CD4-positive, alpha-beta T cell treated with Interleukin-4 for 1 hour (primary cell): ENCODE data around the gene MXD4.
A peak's percentile ranks its signal among the peaks of the same experiment; 100 is the strongest.
"Not testable (repeated sequence)": the region's sequence is repeated elsewhere in the genome, so short reads cannot be mapped to it uniquely, and the experiment has no call there.

Experiments
- DNase-seq, 2 donors: peaks; one replicate each; pipeline ENCODE4 v3.0.0-alpha.2; 2020 to 2022

The MXD4 gene

GRCh38 chr4:2291705-2292645, 30.1 kb upstream of the MXD4 start:
- no peak for DNase-seq

DNA sequence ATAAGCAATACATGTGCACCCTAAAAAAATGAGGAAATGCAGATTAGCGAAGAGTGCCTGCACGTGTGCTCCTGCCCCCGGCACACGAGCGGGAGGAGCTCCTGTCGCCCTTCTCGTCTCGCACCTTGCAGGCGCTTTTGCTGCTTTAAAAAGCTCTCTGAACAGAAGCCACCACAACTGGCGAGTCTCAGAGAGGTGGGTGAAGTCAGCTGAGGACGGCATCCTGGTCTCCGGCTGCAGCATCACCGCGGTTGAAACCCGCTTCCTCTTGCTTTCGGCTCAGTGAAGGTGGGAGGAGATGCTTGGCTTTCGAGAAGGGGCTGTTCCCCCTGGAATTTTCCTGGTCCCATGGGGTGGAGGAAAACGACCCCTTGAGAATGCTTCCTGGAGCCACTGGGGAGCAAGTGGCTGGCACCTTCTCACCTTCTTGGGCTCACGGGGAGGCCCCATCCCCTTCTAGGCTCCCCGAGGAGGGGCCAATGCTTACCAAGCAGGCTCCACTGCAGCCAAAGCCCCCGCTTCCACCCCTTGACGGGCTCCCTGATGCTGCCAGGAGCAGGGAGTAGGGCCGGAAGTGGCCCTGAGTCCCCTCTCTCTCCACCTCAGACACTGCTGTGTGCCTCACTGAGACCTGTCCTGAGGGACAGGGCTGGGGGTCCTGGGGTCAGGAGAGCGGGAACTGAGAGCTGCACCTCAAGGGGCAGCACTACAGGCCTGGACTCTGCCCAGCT, 29.2 kb upstream of the MXD4 start:
- DNase-seq = peak; percentile 82 to 87

GRCh38 chr4:2290488-2290887, 28.6 kb upstream of the MXD4 start:
- no peak for DNase-seq

- no peak for DNase-seq
These were observed 28.0 kb upstream of the MXD4 start for GRCh38 chr4:2289955-2290333.

DNA sequence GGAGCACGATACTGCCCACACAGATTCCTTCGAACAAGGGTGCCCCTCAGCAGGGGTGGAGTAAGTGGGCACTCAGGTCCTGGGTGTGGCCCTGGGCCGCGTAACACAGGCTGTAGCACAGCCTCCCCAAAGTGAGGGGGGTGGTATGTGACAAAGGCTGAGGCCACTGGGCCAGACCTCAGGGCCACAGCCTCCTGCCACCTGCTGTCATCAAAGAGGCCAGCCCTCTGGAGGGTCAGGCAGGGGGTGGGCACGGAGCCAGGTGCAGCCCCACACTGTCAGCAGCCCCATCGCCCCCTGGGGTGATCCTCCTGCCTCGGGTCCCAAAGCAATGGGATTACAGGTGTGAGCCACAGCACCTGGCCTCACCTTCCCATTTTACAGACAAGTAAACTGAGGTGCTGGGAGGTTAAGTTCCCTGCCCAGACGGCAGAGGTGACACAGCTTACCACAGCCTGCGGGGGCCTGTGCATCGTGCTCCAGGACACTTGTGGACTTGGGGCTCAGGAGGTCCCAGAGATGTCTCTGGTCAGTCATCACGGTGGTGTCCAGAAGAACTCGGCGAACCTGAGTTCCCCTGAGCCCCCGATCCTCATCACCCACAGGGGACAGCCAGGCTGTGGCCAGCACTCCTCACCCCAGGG, 27.5 kb upstream of the MXD4 start:
- DNase-seq = no peak

GRCh38 chr4:2288051-2288541, 26.2 kb upstream of the MXD4 start:
- DNase-seq = no peak

DNA sequence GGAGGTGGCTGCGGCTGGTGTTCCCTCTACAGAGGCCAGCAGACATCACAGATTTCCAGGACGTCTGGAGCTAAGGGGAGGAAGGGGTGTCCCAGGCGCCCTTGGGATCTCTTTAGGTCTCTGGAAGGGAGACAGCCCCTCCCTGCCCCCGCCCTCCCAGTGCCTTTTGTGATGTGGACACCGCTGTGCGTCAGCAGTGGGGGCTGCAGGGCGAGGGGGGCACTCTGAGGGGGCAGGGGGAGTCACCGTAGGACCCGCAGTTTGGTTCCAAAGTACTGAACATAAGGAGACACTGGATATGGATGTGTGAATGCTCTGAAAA, 25.6 kb upstream of the MXD4 start:
- peak in 1 of 2 donors; percentile 9 for DNase-seq

DNA sequence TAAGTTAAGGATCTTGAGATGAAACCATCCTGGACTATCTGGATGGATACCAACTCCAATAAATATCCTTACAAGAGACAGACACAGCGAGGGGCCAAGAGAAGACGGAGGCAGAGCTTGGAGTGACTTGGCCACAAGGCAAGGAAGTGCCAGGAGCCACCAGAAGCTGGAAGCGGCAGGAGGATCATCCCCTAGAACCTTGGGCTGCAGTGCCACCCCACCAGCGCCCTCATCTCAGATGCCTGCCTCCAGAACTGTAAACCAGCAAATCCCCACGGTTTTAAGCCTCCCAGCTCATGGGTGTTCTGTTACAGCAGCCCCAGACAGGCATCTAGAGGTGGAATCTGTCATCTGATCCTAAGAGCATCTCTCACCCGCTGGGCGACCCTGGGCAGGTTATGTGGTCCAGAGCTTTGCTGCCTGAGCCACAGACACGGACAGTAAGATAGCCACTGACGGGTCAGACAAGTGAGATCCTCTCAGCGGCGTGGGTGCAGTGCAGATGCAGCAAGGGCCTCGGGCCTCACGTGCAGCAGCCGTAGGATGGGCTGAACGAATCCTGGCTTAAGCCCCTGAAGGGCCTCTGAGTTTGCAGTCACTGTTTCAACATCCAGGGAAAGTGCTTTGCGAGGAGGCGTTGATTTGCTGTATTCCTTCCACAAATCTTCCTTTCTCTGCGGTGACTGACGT, 25.1 kb upstream of the MXD4 start:
- peak in 1 of 2 donors; percentile 8 for DNase-seq

- no peak for DNase-seq
These were observed 23.9 kb upstream of the MXD4 start for GRCh38 chr4:2285613-2286381.

- no peak for DNase-seq
These were observed 23.2 kb upstream of the MXD4 start for GRCh38 chr4:2284934-2285612.

DNA sequence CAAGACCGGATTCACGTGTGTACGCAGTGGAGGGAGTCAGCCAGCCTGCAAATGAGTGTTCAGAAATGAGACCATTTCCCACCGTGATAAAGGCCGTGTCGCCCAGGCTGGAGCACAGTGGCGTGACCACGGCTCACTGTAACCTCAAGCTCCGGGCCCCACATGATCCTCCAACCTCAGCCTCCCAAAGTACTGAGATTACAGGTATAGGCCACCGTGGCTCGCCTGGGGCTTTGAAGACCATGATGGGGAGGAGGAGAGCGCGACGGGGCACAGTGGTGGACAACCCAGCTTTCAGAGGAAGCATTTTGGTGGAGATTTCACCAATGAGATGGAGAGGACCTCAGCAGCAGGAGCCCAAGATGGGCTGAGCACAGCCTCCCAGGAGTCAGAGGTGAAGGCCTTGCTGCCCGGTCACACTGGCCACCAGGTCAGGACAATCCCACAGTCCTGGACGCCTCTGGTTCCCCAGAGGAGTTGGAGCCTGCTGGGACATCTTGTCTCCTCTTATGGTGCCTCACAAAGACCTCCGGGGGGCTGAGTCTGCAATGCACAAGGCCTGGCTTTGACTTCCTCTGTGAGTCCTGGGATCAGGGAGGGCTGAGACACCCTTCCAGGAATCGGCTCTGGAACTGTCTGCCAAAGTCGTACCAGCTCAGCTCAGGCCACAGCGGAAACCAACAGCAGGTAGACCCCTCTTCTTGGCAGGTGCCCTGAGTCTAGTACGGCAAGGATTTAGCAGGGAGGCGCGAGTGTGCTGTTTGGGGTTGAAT, 22.4 kb upstream of the MXD4 start:
- DNase-seq = no peak

GRCh38 chr4:2283199-2283711, 21.3 kb upstream of the MXD4 start:
- no peak for DNase-seq

GRCh38 chr4:2281575-2282343, 19.9 kb upstream of the MXD4 start:
- DNase-seq = peak; percentile 92 to 94

DNA sequence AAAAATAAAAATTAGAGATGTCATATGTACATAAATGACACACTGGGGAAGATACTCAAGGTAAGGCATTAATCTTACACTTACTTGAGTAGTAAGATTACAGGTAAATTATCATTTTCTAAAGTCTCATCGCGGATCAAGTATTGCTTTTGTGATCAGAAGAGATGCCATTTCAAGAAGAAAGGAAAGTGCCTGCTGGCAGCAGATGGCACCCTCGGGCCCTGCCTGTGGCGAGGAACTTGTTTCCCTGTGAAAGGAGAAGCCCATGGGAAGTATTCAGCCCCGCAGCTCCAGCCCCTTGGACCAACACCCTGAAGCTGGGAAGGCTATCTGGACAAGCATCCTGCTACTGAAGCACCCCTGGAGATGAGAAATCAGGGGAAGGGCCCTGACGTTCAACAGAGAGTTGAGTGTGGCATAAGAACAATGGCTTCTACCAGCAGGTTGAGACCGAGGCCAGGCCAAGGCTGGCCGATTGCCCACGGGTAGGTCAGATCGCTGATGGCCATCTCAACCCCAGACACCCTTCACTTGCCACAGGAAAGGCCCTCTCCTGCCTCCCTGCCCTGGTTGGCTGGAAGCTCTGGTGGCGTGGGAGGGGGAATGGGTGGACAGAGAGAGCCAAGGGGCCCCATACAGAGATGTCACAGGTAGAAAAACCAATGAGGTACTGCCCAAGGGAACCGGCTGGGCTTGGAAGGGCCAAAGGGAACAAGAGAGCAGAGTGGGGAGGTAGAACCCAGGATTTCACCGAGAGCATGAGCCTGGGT, 18.8 kb upstream of the MXD4 start:
- no peak for DNase-seq

DNA sequence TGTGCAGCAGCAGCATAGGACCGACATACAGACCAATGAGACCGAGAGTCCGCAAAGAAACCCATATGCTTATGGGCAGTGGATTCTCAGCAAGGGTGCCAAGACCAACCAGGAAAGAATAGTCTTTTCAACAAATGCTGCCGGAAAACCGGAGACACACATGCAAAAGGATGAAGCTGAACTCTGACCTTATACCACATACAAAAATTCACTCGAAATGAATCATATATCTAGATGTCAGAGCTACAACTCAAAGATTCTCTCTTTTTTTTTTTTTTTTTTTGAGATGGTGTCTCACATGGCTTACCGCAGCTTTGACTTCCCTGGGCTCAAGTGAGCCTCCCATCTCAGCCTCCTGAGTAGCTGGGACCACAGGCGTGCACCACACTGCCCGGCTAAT, 16.0 kb upstream of the MXD4 start:
- DNase-seq = no peak

- no peak for DNase-seq
These were observed 14.8 kb upstream of the MXD4 start for GRCh38 chr4:2276581-2277325.

DNA sequence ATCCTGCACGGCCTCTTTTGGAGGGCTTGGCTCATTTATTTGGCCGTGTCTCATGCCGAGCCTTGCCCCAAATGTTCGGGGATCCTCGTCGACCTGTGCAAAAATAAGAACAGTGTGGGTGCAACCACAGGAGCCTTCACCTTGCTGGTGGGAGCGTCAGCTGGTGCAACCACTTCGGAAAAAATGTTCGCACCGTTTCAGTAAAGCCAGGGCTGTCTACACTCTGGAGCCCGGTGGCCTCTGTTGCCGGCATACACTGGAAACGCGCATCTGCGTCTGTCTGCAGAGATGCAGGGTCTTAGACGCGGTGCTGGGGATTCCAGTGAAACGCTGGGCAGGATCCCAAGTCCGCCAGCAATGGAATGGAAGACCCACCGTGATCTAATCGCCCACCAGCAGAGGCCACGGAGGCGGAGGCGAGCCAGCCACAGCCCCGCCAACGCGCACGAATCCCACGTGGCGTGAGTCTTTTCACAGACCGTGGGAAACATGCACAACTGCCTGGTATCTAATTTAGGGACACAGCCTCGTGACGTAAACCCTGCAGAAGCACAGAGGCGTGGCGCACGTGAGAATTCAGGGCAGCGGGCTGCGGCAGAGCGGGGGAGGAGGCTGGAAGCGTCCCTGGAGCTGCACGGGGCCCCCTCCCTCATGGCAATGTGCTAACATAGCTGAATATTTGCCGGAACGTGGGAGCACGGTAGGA, 13.8 kb upstream of the MXD4 start:
- DNase-seq = no peak

- not testable (repeated sequence) for DNase-seq
These were observed 13.1 kb upstream of the MXD4 start for GRCh38 chr4:2275044-2275397.
